ENCODE measurements around the gene FAAP20.

DNA sequence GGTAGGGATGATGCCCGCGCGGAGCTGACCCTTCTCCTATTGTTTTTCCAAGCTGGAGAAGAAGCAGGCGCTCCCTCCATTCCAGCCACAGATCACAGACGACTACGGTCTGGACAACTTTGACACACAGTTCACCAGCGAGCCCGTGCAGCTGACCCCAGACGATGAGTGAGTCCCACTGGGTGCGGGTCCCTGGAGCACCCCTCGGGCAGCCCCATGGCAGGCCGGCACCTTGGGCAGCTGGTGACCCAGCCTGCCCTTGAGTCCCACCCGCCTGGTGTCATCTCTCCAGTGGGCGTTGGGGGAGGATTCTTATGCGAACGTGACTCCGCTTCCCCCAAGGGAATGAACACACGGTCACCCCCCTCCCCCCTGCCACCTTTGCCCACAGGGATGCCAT is 10.0 kb downstream of the FAAP20 start:
- TF ChIP-seq, protein P1, sequence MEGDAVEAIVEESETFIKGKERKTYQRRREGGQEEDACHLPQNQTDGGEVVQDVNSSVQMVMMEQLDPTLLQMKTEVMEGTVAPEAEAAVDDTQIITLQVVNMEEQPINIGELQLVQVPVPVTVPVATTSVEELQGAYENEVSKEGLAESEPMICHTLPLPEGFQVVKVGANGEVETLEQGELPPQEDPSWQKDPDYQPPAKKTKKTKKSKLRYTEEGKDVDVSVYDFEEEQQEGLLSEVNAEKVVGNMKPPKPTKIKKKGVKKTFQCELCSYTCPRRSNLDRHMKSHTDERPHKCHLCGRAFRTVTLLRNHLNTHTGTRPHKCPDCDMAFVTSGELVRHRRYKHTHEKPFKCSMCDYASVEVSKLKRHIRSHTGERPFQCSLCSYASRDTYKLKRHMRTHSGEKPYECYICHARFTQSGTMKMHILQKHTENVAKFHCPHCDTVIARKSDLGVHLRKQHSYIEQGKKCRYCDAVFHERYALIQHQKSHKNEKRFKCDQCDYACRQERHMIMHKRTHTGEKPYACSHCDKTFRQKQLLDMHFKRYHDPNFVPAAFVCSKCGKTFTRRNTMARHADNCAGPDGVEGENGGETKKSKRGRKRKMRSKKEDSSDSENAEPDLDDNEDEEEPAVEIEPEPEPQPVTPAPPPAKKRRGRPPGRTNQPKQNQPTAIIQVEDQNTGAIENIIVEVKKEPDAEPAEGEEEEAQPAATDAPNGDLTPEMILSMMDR (IDR thresholded peaks at IDR 0.05): no peak
- TF ChIP-seq EZH2 (IDR thresholded peaks at IDR 0.05; ENCODE audit: borderline replicate concordance, insufficient read depth, low read depth, low read length, poor library complexity, severe bottlenecking): no peak

All from B cell (primary cell).